ENCODE measurements around the gene MEIS2. TPM values are rescaled to one million over a fixed set of nuclear protein-coding genes. Genes with fewer than 3 reads are reported as not detected.

Gene MEIS2
- total RNA-seq, 6 donors from 2014 or later: 13.7 to 53.4 (median 21.4) TPM

DNA sequence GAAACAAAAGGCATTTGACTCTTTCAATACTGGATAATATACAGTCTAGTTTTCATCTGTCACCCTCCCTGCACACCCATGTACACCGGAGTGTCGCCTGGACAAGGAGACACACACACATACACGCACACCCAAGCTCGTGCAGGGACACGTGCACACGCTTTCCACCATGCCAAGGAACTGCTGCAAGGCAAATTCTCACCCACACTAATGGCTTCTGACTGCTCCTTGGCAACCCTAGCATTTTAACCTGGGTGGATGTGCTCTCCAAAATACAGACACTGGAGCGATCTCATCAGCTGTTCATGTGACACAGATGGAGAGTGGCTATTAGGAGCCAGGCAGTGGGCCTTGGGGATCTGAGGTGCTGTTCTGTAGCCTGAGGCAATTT lies 61.6 kb downstream of the MEIS2 start:
- H3K4me3 ChIP-seq: no peak overlapping the region
- H3K27ac ChIP-seq: no peak overlapping the region
- 82 to 95% methylated on average over 7 of the region's 7 CpGs for WGBS, 2 donors
- H3K36me3 ChIP-seq: no peaks in the 10 kb centered on the region
- DNase-seq (no peak), ATAC-seq (ENCODE audit: low FRiP score in 2 of 2) (no peak)
- H3K9me3 ChIP-seq: no peaks in the 10 kb centered on the region
- TF ChIP-seq POLR2AphosphoS5 (IDR thresholded peaks at IDR 0.05): no peak
- no peak for TF ChIP-seq POLR2A (IDR thresholded peaks at IDR 0.05)
- TF ChIP-seq, protein P1, sequence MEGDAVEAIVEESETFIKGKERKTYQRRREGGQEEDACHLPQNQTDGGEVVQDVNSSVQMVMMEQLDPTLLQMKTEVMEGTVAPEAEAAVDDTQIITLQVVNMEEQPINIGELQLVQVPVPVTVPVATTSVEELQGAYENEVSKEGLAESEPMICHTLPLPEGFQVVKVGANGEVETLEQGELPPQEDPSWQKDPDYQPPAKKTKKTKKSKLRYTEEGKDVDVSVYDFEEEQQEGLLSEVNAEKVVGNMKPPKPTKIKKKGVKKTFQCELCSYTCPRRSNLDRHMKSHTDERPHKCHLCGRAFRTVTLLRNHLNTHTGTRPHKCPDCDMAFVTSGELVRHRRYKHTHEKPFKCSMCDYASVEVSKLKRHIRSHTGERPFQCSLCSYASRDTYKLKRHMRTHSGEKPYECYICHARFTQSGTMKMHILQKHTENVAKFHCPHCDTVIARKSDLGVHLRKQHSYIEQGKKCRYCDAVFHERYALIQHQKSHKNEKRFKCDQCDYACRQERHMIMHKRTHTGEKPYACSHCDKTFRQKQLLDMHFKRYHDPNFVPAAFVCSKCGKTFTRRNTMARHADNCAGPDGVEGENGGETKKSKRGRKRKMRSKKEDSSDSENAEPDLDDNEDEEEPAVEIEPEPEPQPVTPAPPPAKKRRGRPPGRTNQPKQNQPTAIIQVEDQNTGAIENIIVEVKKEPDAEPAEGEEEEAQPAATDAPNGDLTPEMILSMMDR (IDR thresholded peaks at IDR 0.05): no peak
- H3K4me1 ChIP-seq: no peaks in the 10 kb centered on the region
- no peaks in the 10 kb centered on the region for H3K27me3 ChIP-seq

DNA sequence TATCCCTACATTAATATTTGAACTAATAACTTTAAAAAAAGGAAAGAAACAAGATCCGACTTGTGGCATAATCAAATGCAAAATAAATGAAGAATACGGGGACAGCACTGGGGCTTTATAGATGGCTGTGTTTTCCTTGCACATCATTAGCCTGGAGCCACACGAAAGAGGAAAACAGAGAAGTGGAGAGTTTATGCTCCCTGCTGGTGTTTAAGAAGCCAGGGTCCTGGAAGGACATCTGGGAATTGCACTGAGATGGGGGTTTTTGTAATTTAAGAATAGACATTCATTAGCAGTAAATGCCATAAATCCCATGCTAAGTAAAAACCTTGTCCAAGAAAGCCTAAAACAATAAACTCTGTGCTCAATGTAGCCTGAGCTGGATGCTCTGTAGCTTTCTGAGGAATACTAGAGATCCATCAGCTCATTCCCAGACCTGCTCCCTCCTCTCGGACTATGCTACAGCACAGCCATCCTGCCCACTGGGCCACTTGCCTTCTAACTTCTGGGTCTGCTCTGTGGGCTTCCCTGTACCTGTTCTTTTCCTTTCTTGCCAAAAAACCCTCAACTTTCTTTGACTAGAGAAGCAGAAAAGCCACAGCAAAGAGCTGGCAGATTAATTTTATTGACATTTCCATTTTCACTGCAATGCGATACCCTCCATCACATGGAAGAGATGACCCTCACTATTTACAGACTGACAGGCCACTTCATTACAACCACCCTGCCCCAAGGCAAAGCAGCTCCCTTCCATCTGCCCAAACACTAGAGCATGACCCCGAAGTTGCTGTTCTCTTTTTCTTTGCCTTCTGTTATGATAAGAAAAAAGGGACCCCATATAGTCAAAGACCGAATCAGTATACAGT lies 62.3 kb downstream of the MEIS2 start:
- no peaks in the 10 kb centered on the region for H3K4me1 ChIP-seq
- ATAC-seq (ENCODE audit: low FRiP score in 2 of 2) (no peak), DNase-seq (no peak)
- H3K27me3 ChIP-seq: no peaks in the 10 kb centered on the region
- H3K4me3 ChIP-seq: no peak overlapping the region
- TF ChIP-seq, protein P1 (IDR thresholded peaks at IDR 0.05): no peak
- TF ChIP-seq POLR2A (IDR thresholded peaks at IDR 0.05): no peak
- TF ChIP-seq EP300 (IDR thresholded peaks at IDR 0.05): no peak
- TF ChIP-seq POLR2AphosphoS5 (IDR thresholded peaks at IDR 0.05): no peak
- WGBS, 2 donors: 79 to 87% methylated on average over 7 of the region's 7 CpGs
- no peaks in the 10 kb centered on the region for H3K9me3 ChIP-seq
- no peaks in the 10 kb centered on the region for H3K36me3 ChIP-seq
- H3K27ac ChIP-seq: no peak overlapping the region

DNA sequence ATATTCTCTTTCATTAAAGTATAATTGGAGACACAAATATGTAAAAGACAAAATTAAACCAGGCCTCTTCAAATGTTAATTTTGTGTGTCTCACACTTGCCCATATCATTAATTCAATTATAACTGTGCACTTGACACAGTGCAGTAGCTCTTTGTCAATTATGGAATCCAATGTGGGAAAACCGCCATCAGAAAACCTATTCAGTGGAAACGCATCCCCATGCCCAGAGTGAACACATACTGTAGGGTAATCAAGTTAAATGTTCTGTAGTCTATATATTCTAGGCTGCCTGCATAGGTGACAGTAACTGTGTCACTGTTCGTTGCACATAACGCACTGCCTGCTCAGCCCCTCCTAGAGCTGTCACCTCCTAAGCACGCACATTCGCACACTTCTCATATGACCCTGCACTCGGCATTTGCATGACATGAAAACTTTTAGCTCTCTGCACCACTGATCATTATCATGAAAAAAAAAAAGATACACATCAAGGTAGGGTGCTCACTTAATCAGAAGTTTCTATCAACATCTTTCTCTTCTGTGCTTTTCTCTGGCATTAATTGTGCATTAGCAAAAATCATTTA lies 63.2 kb downstream of the MEIS2 start:
- Histone ChIP-seq H3K4me1 (no peaks in the 10 kb centered on the region), H3K27ac (no peak overlapping the region), H3K36me3 (no peaks in the 10 kb centered on the region), H3K4me3 (no peak overlapping the region), H3K27me3 (no peaks in the 10 kb centered on the region), H3K9me3 (no peaks in the 10 kb centered on the region)
- ATAC-seq (ENCODE audit: low FRiP score in 2 of 2): no peak
- WGBS, 2 donors: 95 to 97% methylated on average over 7 of the region's 7 CpGs
- TF ChIP-seq, protein P1 (IDR thresholded peaks at IDR 0.05): no peak
- TF ChIP-seq POLR2AphosphoS5 (IDR thresholded peaks at IDR 0.05) (no peak), EP300 (IDR thresholded peaks at IDR 0.05) (no peak), POLR2A (IDR thresholded peaks at IDR 0.05) (no peak)
- DNase-seq: no peak

DNA sequence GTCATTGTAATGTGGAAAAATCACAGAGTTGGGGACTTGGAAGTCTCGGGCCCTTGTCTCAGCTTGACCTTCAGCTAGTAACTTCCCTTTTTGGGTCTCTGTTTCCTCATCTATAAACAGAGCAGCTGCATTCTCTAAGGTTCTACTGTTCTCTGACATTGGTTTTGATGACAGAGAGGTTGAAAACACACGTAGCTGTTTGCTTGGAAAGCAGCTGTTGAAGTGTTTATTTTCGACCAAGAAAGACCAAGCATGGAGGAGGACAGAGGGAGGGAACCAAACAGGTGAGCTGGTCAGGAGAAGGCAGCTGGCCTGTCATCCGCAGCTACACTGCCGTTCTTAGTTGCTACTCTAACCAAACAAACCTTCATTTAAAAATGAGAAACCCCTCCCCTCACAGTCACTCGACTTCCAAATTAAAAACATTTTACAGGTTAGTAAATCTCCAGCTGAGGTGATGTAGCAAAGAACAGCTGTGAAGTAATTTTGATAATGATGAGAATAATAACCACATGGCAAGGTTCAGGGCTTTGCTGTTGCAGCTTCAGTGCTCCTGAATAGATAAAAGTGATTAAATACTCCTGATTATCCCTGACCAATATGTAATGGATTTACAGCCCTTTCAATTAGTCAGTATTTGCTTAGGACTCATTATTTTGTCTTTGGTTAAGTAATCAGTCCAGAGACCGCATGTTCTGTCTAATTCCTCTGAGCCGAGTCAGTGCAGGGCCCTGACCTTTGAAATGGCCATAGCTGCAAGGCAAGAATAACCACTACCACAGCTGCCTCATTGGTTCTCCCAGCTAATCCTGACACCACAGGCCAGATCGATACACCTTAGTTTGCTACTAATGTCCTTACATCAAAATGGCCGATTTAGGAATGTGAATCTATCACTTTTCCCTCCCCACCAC lies 65.3 kb downstream of the MEIS2 start:
- Histone ChIP-seq H3K4me1 (no peaks in the 10 kb centered on the region), H3K27ac (no peak overlapping the region), H3K27me3 (no peaks in the 10 kb centered on the region), H3K9me3 (no peaks in the 10 kb centered on the region), H3K36me3 (no peaks in the 10 kb centered on the region), H3K4me3 (no peak overlapping the region)
- DNase-seq (no peak), ATAC-seq (ENCODE audit: low FRiP score in 2 of 2) (no peak)
- WGBS, 2 donors: 78 to 83% methylated on average over 10 of the region's 10 CpGs
- TF ChIP-seq, protein P1 (IDR thresholded peaks at IDR 0.05): no peak
- TF ChIP-seq POLR2AphosphoS5 (IDR thresholded peaks at IDR 0.05) (no peak), POLR2A (IDR thresholded peaks at IDR 0.05) (no peak), EP300 (IDR thresholded peaks at IDR 0.05) (no peak)
